Gastroesophageal sphincter (tissue), 3 donors: Measurements from ENCODE around the gene RAD51B.

Experiments
- CTCF ChIP-seq, 4 experiments: fragments of 200-600 bp in 2 of 4; fragments of 450-650 bp in 2 of 4; sonication (generic) in 1 of 4; IDR thresholded peaks; one replicate each; pipeline ENCODE4 v1.5.1; 2017 to 2019; ENCODE audit warnings: antibody characterized with exemption in 4 of 4, mild to moderate bottlenecking in 2 of 4, moderate library complexity in 2 of 4
- EP300 ChIP-seq: sonication (generic); formaldehyde crosslinking; IDR thresholded peaks from one replicate; pipeline ENCODE4 v1.6.1; 2017; ENCODE audit warnings: antibody characterized with exemption, mild to moderate bottlenecking
- POLR2A ChIP-seq, 2 donors: fragments of 450-650 bp; IDR thresholded peaks; one replicate each; pipeline ENCODE4 v1.6.1; 2017; ENCODE audit warnings: antibody characterized with exemption in 2 of 2, mild to moderate bottlenecking in 2 of 2, moderate library complexity in 1 of 2
- POLR2AphosphoS5 ChIP-seq: sonication (generic); formaldehyde crosslinking; IDR thresholded peaks from one replicate; pipeline ENCODE4 v1.6.1; 2017; ENCODE audit warnings: antibody characterized with exemption

- TF ChIP-seq CTCF (IDR thresholded peaks at IDR 0.05) (no peak), POLR2A (IDR thresholded peaks at IDR 0.05) (no peak), POLR2AphosphoS5 (no peak), EP300 (no peak)
These were observed 384.3 kb downstream of the RAD51B start for GRCh38 chr14:68203871-68204270.
